Osteoblast (primary cell): ENCODE results near the gene RMI2. TPM values are rescaled to one million over a fixed set of nuclear protein-coding genes. Genes with fewer than 3 reads are reported as not detected.

Experiments
- DNase-seq: peaks from one replicate; pipeline ENCODE4 v3.0.0; 2011; ENCODE audit warnings: low spot score, mixed read lengths; ENCODE audit not compliant: insufficient read length; ENCODE audit errors: missing footprints
- H2AFZ ChIP-seq: 2 replicates; pipeline ENCODE4 v1.6.0; 2011; ENCODE audit warnings: mild to moderate bottlenecking, low read length
- H3K27ac ChIP-seq: 2 replicates; pipeline ENCODE4 v1.5.1; 2011; ENCODE audit warnings: mild to moderate bottlenecking, low read depth, low read length, moderate library complexity
- H3K27me3 ChIP-seq: 2 replicates; pipeline ENCODE4 v1.6.0; 2012; ENCODE audit warnings: mild to moderate bottlenecking, control low read depth, inconsistent platforms, low read length, moderate library complexity; ENCODE audit not compliant: insufficient read depth
- H3K36me3 ChIP-seq: 2 replicates; pipeline ENCODE4 v1.5.1; 2011; ENCODE audit warnings: mild to moderate bottlenecking, low read length, control low read depth, moderate library complexity; ENCODE audit not compliant: insufficient read depth
- H3K4me1 ChIP-seq: 2 replicates; pipeline ENCODE4 v1.5.1; 2011; ENCODE audit warnings: mild to moderate bottlenecking, low read length, control low read depth, moderate library complexity; ENCODE audit not compliant: insufficient read depth
- H3K4me2 ChIP-seq: 2 replicates; pipeline ENCODE4 v1.6.0; 2011; ENCODE audit warnings: mild to moderate bottlenecking, low read length; ENCODE audit not compliant: insufficient read depth
- H3K4me3 ChIP-seq: fragments of 200-600 bp; sonication (generic); 3 replicates; pipeline ENCODE4 v1.5.1; 2012; ENCODE audit warnings: mild to moderate bottlenecking, low read length, inconsistent platforms; ENCODE audit not compliant: insufficient read depth
- H3K79me2 ChIP-seq: 2 replicates; pipeline ENCODE4 v1.6.0; 2012; ENCODE audit warnings: mild to moderate bottlenecking, low read length, control low read depth, inconsistent platforms; ENCODE audit not compliant: insufficient read depth
- H3K9me3 ChIP-seq: 2 replicates; pipeline ENCODE4 v1.5.1; 2011; ENCODE audit warnings: low read depth, low read length, control low read depth
- H4K20me1 ChIP-seq: 2 replicates; pipeline ENCODE4 v1.6.0; 2012; ENCODE audit warnings: mild to moderate bottlenecking, low read length, control low read depth; ENCODE audit not compliant: insufficient read depth
- total RNA-seq: library from RNA; depleted of rRNA; stranded (reverse); fragments of >200 nt; gene quantifications from 2 replicates; pipeline ENCODE4 v1.2.3, GENCODE V29; 2012
- TF ChIP-seq, protein P1 (sequence below): IDR thresholded peaks from 2 replicates; pipeline ENCODE4 v1.5.1; 2011; ENCODE audit warnings: mild to moderate bottlenecking, low read depth, low read length, moderate library complexity; ENCODE audit errors: extremely low read depth

Gene RMI2
- total RNA-seq, 1 donor: 1.4 TPM

- H3K4me1 ChIP-seq: peaks cover 25% of the 10 kb centered on the region
- no peak overlapping the region for H3K4me3 ChIP-seq
- H3K27me3 ChIP-seq: no peaks in the 10 kb centered on the region
- peak overlapping the region; percentile 10 for H3K4me2 ChIP-seq
- TF ChIP-seq, protein P1, sequence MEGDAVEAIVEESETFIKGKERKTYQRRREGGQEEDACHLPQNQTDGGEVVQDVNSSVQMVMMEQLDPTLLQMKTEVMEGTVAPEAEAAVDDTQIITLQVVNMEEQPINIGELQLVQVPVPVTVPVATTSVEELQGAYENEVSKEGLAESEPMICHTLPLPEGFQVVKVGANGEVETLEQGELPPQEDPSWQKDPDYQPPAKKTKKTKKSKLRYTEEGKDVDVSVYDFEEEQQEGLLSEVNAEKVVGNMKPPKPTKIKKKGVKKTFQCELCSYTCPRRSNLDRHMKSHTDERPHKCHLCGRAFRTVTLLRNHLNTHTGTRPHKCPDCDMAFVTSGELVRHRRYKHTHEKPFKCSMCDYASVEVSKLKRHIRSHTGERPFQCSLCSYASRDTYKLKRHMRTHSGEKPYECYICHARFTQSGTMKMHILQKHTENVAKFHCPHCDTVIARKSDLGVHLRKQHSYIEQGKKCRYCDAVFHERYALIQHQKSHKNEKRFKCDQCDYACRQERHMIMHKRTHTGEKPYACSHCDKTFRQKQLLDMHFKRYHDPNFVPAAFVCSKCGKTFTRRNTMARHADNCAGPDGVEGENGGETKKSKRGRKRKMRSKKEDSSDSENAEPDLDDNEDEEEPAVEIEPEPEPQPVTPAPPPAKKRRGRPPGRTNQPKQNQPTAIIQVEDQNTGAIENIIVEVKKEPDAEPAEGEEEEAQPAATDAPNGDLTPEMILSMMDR: no peak
- H3K9me3 ChIP-seq: no peaks in the 10 kb centered on the region
- no peak overlapping the region for H3K27ac ChIP-seq
- no peaks in the 10 kb centered on the region for H3K36me3 ChIP-seq
- no peaks in the 10 kb centered on the region for H4K20me1 ChIP-seq
- H3K79me2 ChIP-seq: no peaks in the 10 kb centered on the region
- peak overlapping the region; percentile 50 for H2AFZ ChIP-seq
- peak; percentile 56 for DNase-seq
Measured at GRCh38 chr16:11354733-11355574, 9.7 kb downstream of the RMI2 start.

DNA sequence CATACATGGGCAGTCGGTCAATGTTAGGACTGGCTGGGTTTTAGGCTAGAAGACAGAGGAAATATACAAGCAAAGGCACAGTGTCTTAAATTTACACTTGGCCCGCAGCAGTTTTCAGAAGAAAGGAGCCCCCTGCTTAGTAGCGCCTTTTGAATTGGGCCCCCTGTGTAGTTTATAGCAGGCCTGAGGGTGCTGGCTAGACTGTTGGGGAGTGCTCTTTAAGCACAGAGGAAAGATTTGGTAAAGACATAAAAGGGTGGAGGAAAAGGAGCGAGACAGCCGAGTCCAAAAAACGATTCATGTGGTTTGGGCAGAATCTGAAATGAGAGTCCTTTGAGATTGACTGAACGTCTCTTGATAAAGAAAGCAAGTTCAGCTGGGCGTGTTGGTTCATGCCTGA is 10.6 kb downstream of the RMI2 start:
- no peaks in the 10 kb centered on the region for H3K79me2 ChIP-seq
- TF ChIP-seq, protein P1: no peak
- DNase-seq: no peak
- no peak overlapping the region for H3K4me2 ChIP-seq
- H3K36me3 ChIP-seq: no peaks in the 10 kb centered on the region
- H3K27me3 ChIP-seq: no peaks in the 10 kb centered on the region
- peaks cover 16% of the 10 kb centered on the region for H3K4me1 ChIP-seq
- no peak overlapping the region for H3K4me3 ChIP-seq
- H3K27ac ChIP-seq: no peak overlapping the region
- no peaks in the 10 kb centered on the region for H4K20me1 ChIP-seq
- no peak overlapping the region for H2AFZ ChIP-seq
- no peaks in the 10 kb centered on the region for H3K9me3 ChIP-seq

GRCh38 chr16:11356573-11357331 is 11.5 kb downstream of the RMI2 start:
- TF ChIP-seq, protein P1: peak; percentile 71
- Histone ChIP-seq H3K4me2 (no peak overlapping the region), H3K9me3 (no peaks in the 10 kb centered on the region), H3K79me2 (no peaks in the 10 kb centered on the region), H3K27ac (no peak overlapping the region), H3K4me1 (peaks cover 17% of the 10 kb centered on the region), H2AFZ (peak overlapping the region; percentile 56), H3K36me3 (no peaks in the 10 kb centered on the region), H3K27me3 (no peaks in the 10 kb centered on the region), H4K20me1 (no peaks in the 10 kb centered on the region), H3K4me3 (no peak overlapping the region)
- DNase-seq: peak; percentile 85

GRCh38 chr16:11358531-11358930 is 13.3 kb downstream of the RMI2 start:
- Histone ChIP-seq H3K4me2 (no peak overlapping the region), H4K20me1 (no peaks in the 10 kb centered on the region), H3K79me2 (no peaks in the 10 kb centered on the region), H3K36me3 (no peaks in the 10 kb centered on the region), H3K4me1 (peaks cover 34% of the 10 kb centered on the region), H3K27ac (no peak overlapping the region), H3K9me3 (no peaks in the 10 kb centered on the region), H3K4me3 (no peak overlapping the region), H2AFZ (no peak overlapping the region), H3K27me3 (no peaks in the 10 kb centered on the region)
- no peak for DNase-seq
- TF ChIP-seq, protein P1: no peak
